H1 (cell line): ENCODE measurements around the gene C10orf95. TPM values are rescaled to one million over a fixed set of nuclear protein-coding genes. Genes with fewer than 3 reads are reported as not detected.

Experiments used
- CHD2 ChIP-seq: IDR thresholded peaks from 2 replicates; pipeline ENCODE4 v1.6.1; 2012; ENCODE audit warnings: low read length, improper control_type of control experiment
- HDAC2 ChIP-seq, 2 experiments: fragments of 300-600 bp in 1 of 2; sonication (generic) in 1 of 2; IDR thresholded peaks; 2 replicates each; pipeline ENCODE4 v1.6.1; 2011 to 2012; ENCODE audit warnings: low read depth in 2 of 2, low read length in 2 of 2, mild to moderate bottlenecking in 2 of 2, moderate library complexity in 2 of 2, borderline replicate concordance in 1 of 2, inconsistent platforms in 1 of 2
- polyA plus RNA-seq, 7 experiments: library from polyadenylated mRNA; depleted of rRNA in 3 of 7; stranded (reverse) in 5 of 7; unstranded in 2 of 7; fragments of >200 nt in 5 of 7; fragments of 200-250 nt in 2 of 7; gene quantifications; 1 replicate in 5 of 7; 2 replicates in 1 of 7; 4 replicates in 1 of 7; pipeline versions ENCODE4 v1.2.1 to v1.2.3, GENCODE V29; 2011 to 2013; ENCODE audit warnings: missing spikeins in 2 of 7, mixed read lengths in 2 of 7
- total RNA-seq: library from RNA; stranded (reverse); fragmentation: NEBNext Ultra II Directional; extraction: Animal tissue kit (Norgen Biotek cat#: 25700); gene quantifications from 2 replicates; pipeline ENCODE4 v1.2.1, GENCODE V29; 2021

C10orf95 gene
- total and polyA plus RNA-seq, 2 of the 8 experiments (the other 6 are each of a cell fraction or from before 2014, with no cell fraction given) = 0.34 to 0.48 TPM

- TF ChIP-seq CHD2 (no peak), HDAC2 (IDR thresholded peaks at IDR 0.05; ENCODE audit: borderline replicate concordance in 1 of 2, low read depth in 2 of 2, low read length in 2 of 2) (no peak)
Measured at GRCh38 chr10:102467971-102468438, 16.7 kb upstream of the C10orf95 start (continued).
